HG03066 (cell line): ENCODE measurements around the gene PNMA8C.
"Not testable (repeated sequence)": the region's sequence is repeated elsewhere in the genome, so short reads cannot be mapped to it uniquely, and the experiment has no call there.

Experiments used
- ATAC-seq: cut with Tn5 transposase; IDR thresholded peaks from one replicate; pipeline ENCODE4 v1.9.1; 2021; ENCODE audit warnings: low read depth; ENCODE audit not compliant: unreplicated experiment

The PNMA8C gene

DNA sequence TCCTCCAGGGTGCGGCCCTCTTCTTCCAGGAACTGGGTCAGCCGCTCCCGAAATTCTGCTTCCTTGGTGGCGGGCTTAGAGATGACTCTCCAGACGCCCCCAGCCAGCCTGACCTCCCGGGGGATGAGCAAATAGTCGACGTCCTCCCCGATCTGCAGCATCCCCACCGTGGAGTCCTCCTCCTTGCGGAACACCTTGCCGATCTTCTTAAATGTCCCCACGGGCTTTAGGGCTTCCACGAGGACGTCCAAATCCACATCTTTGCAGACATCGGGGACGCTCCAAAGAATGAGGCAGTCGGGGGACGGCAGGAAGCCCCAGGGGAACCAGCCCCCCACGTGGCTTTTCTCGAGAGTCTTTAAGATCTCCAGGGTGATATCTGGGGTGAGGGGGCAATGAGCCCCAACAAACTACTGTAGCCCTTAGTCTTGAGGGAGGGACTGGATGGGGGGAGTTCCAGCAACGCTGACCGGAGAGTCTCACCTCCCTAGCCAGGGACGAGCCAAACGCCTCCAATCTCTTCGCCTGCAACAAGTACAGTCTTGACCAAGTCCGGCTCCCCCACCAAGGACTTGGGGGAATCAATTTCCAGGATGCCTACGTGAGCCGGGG is 16.0 kb downstream of the PNMA8C start:
- ATAC-seq = no peak

DNA sequence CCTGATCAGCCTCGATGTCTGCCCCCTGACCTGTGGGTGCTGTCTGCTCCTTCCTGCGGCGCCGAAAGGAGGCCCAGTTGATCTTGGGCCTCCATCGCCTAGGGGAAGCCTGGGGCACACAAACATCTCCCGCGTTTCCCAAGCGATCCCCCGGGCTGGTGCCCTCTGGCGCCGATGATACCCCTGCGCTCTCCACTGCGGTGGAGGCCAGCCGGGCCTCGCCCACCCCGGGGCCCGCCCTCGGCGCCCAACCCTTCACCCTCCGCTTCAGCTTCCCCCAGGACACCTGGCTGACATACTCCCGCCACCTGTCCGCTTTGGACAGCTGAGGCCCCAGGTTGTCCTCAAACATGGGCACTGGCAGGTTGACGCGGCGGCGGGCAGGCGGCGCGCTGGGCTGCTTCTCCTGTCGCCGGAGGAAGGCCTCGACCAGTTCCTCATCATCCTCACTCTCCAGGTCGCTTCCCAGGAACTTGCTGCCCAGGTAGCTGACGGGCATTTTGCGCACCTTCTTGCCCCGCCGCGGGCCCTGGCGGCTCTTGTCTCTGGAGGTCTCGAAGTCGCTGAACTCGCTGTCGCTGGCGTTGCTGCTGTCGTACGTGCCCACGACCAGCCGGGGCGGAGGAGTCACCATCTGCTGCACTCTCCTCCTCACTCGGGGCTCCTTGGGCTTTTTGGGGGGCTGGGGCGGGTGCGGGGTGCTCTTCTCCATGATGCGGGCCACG is 16.6 kb downstream of the PNMA8C start:
- ATAC-seq = no peak

DNA sequence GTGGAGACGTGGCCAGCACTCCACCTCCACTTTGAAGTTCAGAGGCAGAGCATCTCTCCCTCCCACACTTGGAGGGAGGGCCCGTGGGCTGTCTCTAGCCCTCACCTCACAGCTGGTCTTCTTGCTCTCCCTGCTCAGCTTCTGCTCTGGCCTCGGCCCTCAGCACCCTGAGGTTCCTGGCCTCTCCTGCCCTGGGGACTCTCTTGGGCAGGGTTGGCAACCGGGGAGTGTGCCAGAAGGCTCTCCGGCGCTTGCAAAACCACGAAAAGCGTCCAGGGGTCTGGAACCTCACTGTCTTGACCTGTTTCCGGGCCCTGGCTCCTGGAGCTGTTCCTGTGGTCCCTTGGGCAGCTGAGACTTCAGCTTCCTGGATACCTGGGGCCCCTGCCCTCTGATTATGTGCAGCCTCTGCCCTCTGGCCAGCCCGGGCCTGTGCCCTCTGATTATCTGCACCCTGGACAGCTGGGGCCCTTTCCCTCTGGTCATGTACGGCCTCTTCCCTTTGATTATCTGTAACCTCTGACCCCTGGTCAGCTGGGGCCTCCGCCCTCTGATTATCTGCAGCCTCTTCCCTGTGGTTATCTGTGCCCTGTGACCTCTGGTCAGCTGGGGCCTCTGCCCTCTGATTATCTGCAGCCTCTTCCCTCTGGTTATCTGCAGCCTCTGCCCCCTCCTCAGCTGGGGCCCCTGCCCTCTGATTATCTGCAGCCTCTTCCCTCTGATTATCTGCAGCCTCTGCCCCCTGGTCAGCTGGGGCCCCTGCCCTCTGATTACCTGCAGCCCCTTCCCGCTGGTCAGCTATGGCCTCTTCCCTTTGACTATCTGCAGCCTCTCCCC is 17.4 kb downstream of the PNMA8C start:
- no peak for ATAC-seq

DNA sequence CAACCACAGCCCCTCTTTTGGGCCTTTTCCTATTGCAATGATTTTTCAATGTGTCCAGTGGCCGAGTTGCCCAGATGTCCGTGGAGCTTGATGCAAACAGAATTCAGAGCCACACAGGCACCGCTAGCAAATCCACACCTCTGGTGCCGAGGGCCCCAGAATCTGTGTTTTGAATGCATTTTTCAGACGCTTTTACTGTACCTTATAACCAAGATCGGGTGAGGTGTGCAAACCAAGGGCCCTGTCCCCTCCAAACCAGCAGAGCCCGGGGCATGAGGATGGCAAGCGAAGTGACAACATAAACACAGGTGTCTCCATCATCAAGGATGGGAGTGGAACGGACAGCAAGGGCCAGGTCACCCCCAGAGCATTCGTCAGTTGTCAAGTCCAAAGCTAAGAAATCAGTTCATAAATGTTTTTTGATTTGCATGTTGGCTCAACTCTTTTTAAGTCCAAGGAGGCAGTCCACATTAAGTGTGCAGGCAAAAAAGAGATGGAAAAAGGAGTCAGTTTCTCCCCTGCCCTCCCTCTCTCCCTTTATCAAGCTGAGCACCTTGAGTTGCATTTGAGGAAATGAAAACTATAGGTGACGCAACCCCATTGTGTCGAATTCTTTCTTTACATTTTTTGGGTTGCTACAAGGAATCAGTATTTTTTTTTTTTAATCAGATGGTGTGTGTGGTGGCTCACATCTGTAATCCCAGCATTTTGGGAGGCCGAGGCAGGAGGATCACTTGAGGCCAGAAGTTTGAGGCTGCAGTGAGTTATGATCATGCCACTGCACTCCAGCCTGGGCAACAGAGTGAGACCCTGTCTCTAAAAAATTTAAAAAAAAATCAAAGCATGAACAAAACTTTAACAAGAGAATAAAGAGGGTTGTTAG is 18.3 kb downstream of the PNMA8C start:
- no peak for ATAC-seq

DNA sequence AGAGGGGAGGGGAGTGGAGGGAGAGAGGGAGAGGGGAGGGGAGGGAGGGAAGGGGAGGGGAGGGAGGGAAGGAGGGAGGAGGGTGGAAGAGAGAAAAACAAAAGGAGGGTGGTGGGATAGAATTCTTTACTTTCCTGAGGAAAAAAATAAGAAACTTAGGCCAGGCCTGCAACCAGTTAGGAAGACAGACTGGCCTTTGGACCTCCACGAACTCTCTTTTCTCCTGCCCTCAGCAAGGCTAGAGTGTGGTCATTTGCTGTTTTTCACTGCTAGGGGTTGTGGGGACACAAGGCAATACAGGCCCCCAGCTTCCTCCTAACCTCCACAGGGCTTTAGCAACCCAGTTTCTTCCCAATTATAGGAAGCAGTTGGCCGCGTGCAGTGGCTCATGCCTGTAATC is 19.5 kb downstream of the PNMA8C start:
- ATAC-seq = no peak

DNA sequence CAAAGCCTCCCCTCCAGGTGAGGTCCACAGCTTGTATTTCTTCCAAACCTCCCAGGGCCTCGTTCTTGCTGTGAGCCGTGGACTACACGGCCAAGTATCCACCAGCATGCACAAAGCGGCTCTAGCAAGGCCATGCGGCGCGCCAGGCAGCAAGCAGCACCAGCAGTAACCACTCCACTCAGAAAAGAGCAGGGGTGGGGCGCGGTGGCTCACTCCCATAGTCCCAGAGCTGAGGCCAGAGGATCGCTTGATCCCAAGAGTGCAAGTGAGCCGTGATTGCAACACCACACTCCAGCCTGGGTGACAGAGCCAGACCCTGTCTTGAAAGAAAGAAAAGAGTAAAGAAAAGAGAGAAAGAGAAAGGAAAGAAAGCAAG is 20.1 kb downstream of the PNMA8C start:
- no peak for ATAC-seq

DNA sequence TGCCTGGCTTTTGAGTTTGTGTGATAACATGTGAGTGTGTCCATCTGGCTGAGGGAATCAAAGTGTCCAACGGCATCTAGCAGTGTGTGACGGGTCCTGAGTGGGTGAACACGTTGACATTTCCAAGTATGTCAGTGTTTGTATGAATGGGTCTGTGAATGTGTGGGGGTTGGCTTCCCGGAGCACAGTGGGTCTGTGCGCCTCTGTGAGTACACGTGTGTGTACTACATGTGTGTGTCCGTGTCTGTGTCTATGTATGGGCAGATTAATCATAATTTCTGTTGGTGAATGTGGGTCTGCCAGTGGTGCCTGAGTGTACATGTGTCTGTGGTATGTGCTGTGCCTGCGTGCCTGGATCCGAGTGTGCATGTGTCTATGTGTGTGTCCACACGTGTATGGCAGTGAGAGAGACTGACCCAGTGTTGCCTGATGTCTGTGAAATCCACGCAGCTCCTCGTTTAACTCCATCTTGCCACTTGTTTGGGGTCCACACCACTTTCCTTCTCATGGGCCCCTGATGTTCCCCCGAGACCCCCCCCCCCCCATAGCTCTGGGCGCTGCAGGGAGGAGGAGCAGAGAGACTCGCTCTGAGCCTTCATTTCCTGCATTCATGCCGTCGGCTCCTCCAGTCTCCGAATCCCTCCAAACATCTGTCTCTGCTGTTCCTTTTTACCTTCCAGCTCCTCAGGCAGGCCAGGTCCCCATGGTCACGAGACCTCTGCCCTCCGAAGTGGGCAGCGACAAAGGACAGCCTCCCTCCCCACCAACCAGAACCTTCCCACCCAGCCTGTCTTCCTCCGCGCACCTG is 20.7 kb downstream of the PNMA8C start:
- no peak for ATAC-seq

DNA sequence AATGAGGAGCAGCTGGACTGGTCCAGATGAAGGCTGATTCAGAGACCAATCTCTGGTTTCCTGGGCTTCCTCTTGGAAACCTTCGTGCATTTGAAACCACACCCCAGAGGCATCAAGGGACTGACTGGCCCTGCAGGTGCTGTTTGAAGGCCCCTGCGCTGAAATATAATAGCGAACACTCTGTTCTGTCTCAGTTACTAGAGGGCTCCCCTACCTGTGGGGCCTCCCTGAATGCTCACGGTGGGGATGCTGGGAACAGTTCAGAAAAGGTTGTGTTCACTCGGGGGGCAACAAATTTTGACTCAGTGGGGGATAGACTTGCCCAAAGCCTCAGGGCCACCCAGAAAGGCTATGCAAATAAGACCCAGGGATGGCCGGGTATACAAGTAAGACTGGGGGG is 21.8 kb downstream of the PNMA8C start:
- ATAC-seq = no peak

DNA sequence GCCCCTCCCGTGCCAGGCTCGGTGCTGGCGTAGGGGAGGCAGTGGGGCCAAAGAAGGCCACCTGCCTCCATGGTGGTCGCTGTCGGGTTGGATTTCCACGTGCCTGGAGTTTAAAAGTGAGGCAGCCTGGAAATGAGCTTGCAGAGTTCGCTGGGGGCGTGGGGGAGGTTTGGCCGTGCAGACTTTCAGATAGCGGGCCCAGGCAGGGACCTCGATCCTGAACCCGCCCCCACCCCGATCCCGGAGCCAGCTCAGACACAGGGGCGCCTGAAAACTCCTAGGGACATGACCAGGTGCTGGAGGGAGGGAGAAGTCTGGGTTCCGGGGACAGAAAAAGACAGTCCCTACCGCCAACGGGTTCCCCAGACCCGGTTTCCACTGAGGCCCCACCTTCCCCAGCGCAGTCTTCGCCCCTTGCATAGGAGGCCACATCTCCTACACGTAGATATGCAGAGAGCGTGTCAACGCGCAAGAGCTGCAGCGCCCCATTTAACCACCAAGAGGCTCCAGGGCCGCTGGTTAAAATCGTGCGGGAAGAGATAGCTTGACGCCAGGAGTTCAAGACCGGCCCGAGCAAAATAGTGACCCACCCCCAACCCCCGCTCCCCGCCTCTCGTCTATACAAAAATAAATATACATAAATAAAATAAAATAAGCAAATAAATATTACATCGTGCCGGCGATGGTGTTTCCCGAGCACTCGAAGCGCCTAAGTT is 23.8 kb downstream of the PNMA8C start:
- no peak for ATAC-seq

DNA sequence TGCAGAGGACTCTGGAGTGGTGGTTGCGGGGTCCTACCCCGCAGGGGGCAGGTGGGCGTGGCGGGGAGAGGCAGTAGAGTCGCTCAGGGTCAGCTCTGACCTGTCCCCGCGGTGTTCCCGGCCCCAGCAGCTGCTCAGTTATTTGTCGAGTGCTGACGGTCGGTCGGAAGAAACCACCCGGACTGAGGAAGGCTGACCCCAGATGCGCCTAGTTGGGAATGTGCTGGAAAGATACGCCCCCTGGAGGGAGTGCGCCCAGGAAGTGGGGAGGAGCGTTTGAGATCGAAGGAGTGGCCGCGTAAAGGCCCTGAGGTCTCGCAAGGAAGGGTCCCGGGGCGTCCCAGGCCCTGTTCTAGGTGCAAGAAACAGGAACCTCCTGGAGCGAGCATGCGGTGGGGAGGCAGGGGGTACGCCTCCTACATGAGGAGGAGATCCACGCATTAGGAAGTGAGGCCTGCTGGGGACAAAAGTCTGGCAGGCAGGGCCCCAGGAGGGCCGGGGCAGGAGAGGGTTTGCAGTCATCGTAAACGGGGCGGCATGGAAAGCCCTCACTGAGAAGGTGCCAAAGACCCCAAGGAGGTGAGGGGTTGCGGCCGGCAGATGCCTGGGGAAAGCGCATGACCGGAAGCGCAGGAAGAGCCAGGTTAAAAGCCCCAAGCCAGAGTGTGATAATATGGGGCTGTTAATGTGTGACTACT is 24.5 kb downstream of the PNMA8C start:
- no peak for ATAC-seq

DNA sequence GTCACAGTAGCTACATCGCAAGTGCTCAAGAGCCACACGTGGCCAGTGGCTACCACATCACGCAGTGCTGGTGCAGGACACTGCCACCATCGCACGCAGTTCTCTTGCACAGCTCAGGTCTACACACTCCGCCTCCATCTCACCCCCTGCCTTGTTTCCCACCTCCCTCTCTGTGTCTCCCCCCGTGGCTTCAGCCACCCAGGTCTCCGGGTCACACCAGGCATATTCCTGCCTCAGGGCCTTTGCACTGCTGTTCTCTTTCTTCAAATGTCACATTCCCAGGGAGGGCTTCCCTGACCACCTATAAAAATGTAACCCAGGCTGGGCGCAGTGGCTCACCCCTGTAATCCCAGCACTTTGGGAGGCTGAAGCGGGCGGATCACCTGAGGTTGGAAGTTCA is 26.0 kb downstream of the PNMA8C start:
- ATAC-seq = no peak

DNA sequence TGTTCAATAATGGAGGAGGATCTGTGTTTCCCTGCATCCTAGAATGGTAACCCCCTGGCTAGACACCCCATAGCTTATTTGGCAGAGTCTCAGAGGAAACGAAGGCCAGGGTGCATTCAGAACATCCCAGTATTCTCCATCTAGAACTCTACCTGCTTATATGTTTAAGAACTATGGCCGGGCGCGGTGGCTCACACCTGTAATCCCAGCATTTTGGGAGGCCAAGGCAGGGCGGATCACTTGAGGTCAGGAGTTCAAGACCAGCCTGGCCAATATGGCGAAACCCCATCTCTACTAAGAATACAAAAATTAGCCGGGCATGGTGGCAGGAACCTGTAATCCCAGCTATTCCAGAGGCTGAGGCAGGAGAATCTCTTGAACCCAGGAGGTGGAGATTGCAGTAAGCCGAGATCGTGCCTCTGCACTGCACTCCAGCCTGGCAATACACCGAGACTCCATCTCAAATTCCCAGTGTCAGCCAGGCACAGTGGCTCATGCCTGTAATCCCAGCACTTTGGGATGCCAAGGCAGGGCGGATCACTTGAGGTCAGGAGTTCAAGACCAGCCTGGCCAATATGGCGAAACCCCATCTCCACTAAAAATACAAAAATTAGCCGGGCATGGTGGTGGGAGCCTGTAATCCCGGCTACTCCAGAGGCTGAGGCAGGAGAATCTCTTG is 30.8 kb downstream of the PNMA8C start:
- ATAC-seq = not testable (repeated sequence)

DNA sequence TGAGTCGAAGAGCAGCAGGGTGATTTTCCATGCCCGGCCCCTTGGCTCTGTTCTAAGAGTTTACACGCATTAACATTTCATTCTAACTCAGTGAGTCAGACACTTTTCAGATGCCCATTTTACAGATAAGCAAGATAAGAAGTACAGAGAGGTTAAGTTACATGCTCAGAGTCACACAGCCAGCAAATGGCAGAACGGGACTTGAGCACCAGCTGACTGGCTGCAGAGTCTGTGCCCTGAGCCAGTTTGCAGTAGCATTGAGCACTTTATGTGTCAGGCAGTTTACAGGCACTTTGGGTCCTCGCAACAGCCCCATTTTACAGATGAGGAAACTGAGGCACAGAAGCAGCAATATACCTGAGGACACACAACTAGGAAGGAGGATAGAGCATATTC is 34.3 kb downstream of the PNMA8C start:
- no peak for ATAC-seq

DNA sequence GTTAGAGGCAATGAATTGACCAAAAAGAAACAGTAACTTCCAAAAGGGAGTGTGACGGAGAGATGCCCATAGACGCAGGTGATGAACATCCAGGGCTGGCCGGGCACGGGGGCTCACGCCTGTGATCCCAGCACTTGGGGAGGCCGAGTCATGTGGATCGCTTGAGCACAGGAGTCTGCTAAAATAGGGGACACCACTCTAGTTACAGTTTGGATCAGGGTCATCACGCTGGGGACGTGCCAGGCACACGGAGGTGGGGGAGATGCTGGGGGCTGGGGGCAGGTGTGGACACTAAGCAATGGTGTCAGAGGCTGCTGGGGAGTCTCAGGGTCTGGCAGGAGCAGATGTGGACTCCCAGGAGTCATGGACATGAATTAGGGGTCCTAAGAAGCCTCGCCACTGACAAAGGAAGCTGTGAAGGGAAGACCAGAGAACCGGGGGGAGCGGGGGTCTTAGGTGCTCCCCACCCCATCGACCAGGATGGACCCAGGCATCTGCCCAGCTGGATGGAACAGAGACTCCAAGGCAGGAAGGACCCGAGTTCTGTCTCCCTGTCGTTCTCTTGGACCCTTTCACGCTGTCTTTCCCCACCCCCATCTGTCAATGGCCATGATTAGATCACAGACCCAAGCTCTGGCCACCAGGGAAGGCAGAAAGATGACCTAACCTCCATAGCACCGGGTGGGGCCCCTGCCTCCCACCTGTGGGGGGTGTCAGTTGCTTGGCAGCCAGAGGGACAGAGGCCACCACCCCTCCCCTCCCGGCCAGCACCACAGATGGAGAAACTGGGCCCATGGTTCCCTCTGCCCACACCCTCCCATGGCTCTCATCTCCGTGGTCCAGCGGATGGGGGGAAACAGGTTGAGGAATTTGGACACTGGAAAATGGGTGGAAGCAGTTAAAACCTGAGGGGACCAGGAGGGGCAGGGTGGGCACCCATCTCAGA is 35.0 kb downstream of the PNMA8C start:
- no peak for ATAC-seq

DNA sequence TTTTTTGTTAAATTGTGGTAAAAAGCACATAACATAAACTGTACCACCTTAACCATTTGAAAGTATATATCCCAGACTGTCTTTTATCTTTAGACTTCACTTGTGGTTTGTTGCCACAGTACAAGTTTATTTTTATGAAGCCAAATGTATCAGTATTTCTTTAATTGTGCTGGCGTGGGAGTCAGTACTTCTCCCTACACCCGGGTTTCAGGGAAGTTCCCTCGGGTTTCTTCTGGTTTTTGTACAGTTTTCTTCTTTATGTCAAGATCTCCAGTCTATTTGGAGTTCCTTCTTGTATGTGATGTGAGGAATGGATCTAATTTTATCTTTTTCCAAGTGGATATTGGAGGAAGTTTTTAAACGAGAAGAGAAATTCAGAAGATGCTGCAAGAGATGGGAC is 35.9 kb downstream of the PNMA8C start:
- no peak for ATAC-seq

DNA sequence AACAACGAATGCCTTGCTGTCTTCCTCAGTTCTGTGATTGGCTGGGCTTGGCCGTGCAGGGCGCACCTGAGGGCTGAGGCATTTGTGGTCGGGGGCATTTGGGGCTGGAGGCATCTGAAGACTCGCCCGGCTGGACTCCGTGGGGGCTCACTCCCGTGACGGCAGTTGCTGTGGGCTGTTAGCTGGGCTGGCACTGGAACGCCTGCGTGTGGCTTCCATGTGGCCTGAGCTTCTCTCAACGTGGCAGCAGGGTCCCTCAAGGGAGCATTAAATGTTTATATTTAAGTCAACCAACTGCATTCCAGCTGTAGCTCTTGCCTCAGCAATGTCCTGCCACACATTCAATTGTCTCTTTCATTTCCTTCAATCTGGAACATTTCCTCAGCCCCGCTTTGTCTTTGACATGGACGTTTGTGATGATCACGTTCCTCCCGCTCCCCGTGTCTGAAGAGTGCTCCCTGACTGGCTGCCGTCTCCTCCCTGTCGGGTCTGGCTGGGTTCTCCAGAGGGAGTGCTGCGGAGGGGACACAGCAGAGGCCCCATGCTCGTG is 36.4 kb downstream of the PNMA8C start:
- ATAC-seq = no peak
